Measurements from ENCODE around the gene ZNF217. TPM values are rescaled to one million over a fixed set of nuclear protein-coding genes. Genes with fewer than 3 reads are reported as not detected.
"Not testable (repeated sequence)": the region's sequence is repeated elsewhere in the genome, so short reads cannot be mapped to it uniquely, and the experiment has no call there.

ZNF217 gene
- total RNA-seq, 2 experiments from 2014 or later, result 89.5 to 90.4 TPM

GRCh38 chr20:53599910-53600632, 6.4 kb upstream of the ZNF217 start:
- H3K27ac Mint-ChIP-seq, result no peak overlapping the region
- H3K36me3 Mint-ChIP-seq (ENCODE audit: low read depth), result peaks cover 35% of the 10 kb centered on the region
- POLR2A ChIA-PET, result interaction anchor here (1.7 to 7.1 kb wide), 3 partner anchors 9 to 22 kb away, joined by 5 to 89 read pairs (median 11); no protein-coding TSS in a partner anchor

GRCh38 chr20:53599378-53599777, 5.7 kb upstream of the ZNF217 start:
- DNase-seq, result no peak
- no peak overlapping the region for H3K4me3 Mint-ChIP-seq
- ChIA-PET CTCF (no interaction called here), POLR2A (interaction anchor here (1.3 to 7.1 kb wide), 3 partner anchors 10 to 23 kb away, joined by 3 to 89 read pairs (median 11); no protein-coding TSS in a partner anchor)
- peaks cover 37% of the 10 kb centered on the region for H3K36me3 Mint-ChIP-seq (ENCODE audit: low read depth)
- no peaks in the 10 kb centered on the region for H3K27me3 Mint-ChIP-seq
- H3K9me3 Mint-ChIP-seq, result no peaks in the 10 kb centered on the region
- H3K4me1 Mint-ChIP-seq, result peaks cover 50% of the 10 kb centered on the region
- H3K27ac Mint-ChIP-seq, result no peak overlapping the region

More at GRCh38 chr20:53599910-53600632, 6.4 kb upstream of the ZNF217 start:
- Mint-ChIP-seq H3K4me1 (peaks cover 51% of the 10 kb centered on the region), H3K9me3 (no peaks in the 10 kb centered on the region), H3K27me3 (no peaks in the 10 kb centered on the region), H3K4me3 (no peak overlapping the region)
- no peak for DNase-seq
- CTCF ChIA-PET, result no interaction called here

- POLR2A ChIA-PET, result interaction anchor here (0.6 to 7.1 kb wide), 4 partner anchors 10 to 23 kb away, joined by 3 to 89 read pairs (median 7); no protein-coding TSS in a partner anchor
- Mint-ChIP-seq H3K27me3 (no peaks in the 10 kb centered on the region), H3K4me3 (no peak overlapping the region), H3K27ac (peak overlapping the region; percentile 23), H3K4me1 (peaks cover 50% of the 10 kb centered on the region), H3K9me3 (no peaks in the 10 kb centered on the region), H3K36me3 (ENCODE audit: low read depth) (peaks cover 37% of the 10 kb centered on the region)
- no peak for DNase-seq
- CTCF ChIA-PET, result no interaction called here
Observed at GRCh38 chr20:53599044-53599362, 5.4 kb upstream of the ZNF217 start.

GRCh38 chr20:53598140-53599043, 4.8 kb upstream of the ZNF217 start:
- H3K36me3 Mint-ChIP-seq (ENCODE audit: low read depth), result peaks cover 34% of the 10 kb centered on the region
- ChIA-PET POLR2A (interaction anchor here (0.6 to 7.1 kb wide), 4 partner anchors 11 to 24 kb away, joined by 3 to 89 read pairs (median 7); no protein-coding TSS in a partner anchor), CTCF (interaction anchor here (0.5 to 0.6 kb wide), 2 partner anchors 66 to 137 kb away, joined by 3 to 5 read pairs; no protein-coding TSS in a partner anchor)
- DNase-seq, result no peak
- no peaks in the 10 kb centered on the region for H3K27me3 Mint-ChIP-seq
- peaks cover 49% of the 10 kb centered on the region for H3K4me1 Mint-ChIP-seq
- no peak overlapping the region for H3K4me3 Mint-ChIP-seq
- H3K27ac Mint-ChIP-seq, result peak overlapping the region; percentile 23
- H3K9me3 Mint-ChIP-seq, result no peaks in the 10 kb centered on the region

- no peaks in the 10 kb centered on the region for H3K27me3 Mint-ChIP-seq
- ChIA-PET CTCF (no interaction called here), POLR2A (interaction anchor here (0.8 to 7.1 kb wide), 7 partner anchors 10 to 302 kb away, joined by 3 to 89 read pairs (median 7); no protein-coding TSS in a partner anchor)
- peaks cover 49% of the 10 kb centered on the region for H3K4me1 Mint-ChIP-seq
- H3K4me3 Mint-ChIP-seq, result no peak overlapping the region
- H3K27ac Mint-ChIP-seq, result no peak overlapping the region
- no peak for DNase-seq
- peaks cover 31% of the 10 kb centered on the region for H3K36me3 Mint-ChIP-seq (ENCODE audit: low read depth)
- no peaks in the 10 kb centered on the region for H3K9me3 Mint-ChIP-seq
Observed at GRCh38 chr20:53597521-53598120, 4.0 kb upstream of the ZNF217 start.

- Mint-ChIP-seq H3K27me3 (no peaks in the 10 kb centered on the region), H3K4me1 (peaks cover 46% of the 10 kb centered on the region), H3K36me3 (ENCODE audit: low read depth) (peaks cover 27% of the 10 kb centered on the region), H3K4me3 (no peak overlapping the region), H3K27ac (peak overlapping the region; percentile 83), H3K9me3 (no peaks in the 10 kb centered on the region)
- POLR2A ChIA-PET, result interaction anchor here (0.7 to 7.1 kb wide), 10 partner anchors 9 to 303 kb away, joined by 3 to 89 read pairs (median 6); no protein-coding TSS in a partner anchor
- CTCF ChIA-PET, result interaction anchor here (0.6 to 1.6 kb wide), 2 partner anchors 12 to 54 kb away, joined by 3 to 11 read pairs; no protein-coding TSS in a partner anchor
- no peak for DNase-seq
Observed at GRCh38 chr20:53597030-53597482, 3.4 kb upstream of the ZNF217 start.

- not testable (repeated sequence) for H3K9me3 Mint-ChIP-seq, H3K27me3 Mint-ChIP-seq, DNase-seq
- Mint-ChIP-seq H3K4me1 (peaks cover 46% of the 10 kb centered on the region), H3K4me3 (peak overlapping the region; percentile 63), H3K27ac (peak overlapping the region; percentile 83), H3K36me3 (ENCODE audit: low read depth) (peaks cover 31% of the 10 kb centered on the region)
- ChIA-PET CTCF (interaction anchor here (0.6 to 2.3 kb wide), 3 partner anchors 13 to 55 kb away, joined by 3 to 11 read pairs (median 9); no protein-coding TSS in a partner anchor), POLR2A (interaction anchor here (0.7 to 7.1 kb wide), 12 partner anchors 9 to 303 kb away, joined by 3 to 89 read pairs (median 6); no protein-coding TSS in a partner anchor)
Observed at GRCh38 chr20:53596189-53597001, 2.8 kb upstream of the ZNF217 start.

- peaks cover 41% of the 10 kb centered on the region for H3K4me1 Mint-ChIP-seq
Observed at GRCh38 chr20:53595742-53596141, 2.1 kb upstream of the ZNF217 start.

GRCh38 chr20:53595018-53595378, 1.4 kb upstream of the ZNF217 start:
- no peaks in the 10 kb centered on the region for H3K9me3 Mint-ChIP-seq
- DNase-seq, result no peak
- H3K4me3 Mint-ChIP-seq, result peak overlapping the region; percentile 76
- H3K4me1 Mint-ChIP-seq, result peaks cover 43% of the 10 kb centered on the region
- CTCF ChIA-PET, result interaction anchor here (0.7 to 2.6 kb wide), 10 partner anchors 12 to 340 kb away, joined by 3 to 13 read pairs (median 6); no protein-coding TSS in a partner anchor
- peak overlapping the region; percentile 95 for H3K27ac Mint-ChIP-seq
- no peaks in the 10 kb centered on the region for H3K27me3 Mint-ChIP-seq
- H3K36me3 Mint-ChIP-seq (ENCODE audit: low read depth), result peaks cover 26% of the 10 kb centered on the region
- POLR2A ChIA-PET, result interaction anchor here (0.6 to 7.1 kb wide), 27 partner anchors 9 to 345 kb away, joined by 3 to 89 read pairs (median 7); no protein-coding TSS in a partner anchor

More at GRCh38 chr20:53595742-53596141, 2.1 kb upstream of the ZNF217 start:
- H3K27ac Mint-ChIP-seq, result peak overlapping the region; percentile 83
- DNase-seq, H3K27me3 Mint-ChIP-seq, H3K9me3 Mint-ChIP-seq: not testable (repeated sequence)
- H3K4me3 Mint-ChIP-seq, result peak overlapping the region; percentile 63
- peaks cover 34% of the 10 kb centered on the region for H3K36me3 Mint-ChIP-seq (ENCODE audit: low read depth)
- ChIA-PET POLR2A (interaction anchor here (1.4 to 7.1 kb wide), 11 partner anchors 10 to 276 kb away, joined by 3 to 89 read pairs (median 14); no protein-coding TSS in a partner anchor), CTCF (interaction anchor here (1.6 to 2.6 kb wide), 3 partner anchors 14 to 47 kb away, joined by 9 to 13 read pairs (median 11); no protein-coding TSS in a partner anchor)

GRCh38 chr20:53594068-53595017, 704 bp upstream of the ZNF217 start:
- Mint-ChIP-seq H3K4me3 (peak overlapping the region; percentile 99), H3K4me1 (peaks cover 44% of the 10 kb centered on the region), H3K27ac (peak overlapping the region; percentile 95), H3K27me3 (no peaks in the 10 kb centered on the region), H3K36me3 (ENCODE audit: low read depth) (peaks cover 29% of the 10 kb centered on the region), H3K9me3 (no peaks in the 10 kb centered on the region)
- ChIA-PET CTCF (interaction anchor here (0.7 to 2.6 kb wide), 12 partner anchors 11 to 346 kb away, joined by 3 to 13 read pairs (median 5); no protein-coding TSS in a partner anchor), POLR2A (interaction anchor here (0.6 to 7.1 kb wide), 37 partner anchors 9 to 346 kb away, joined by 3 to 89 read pairs (median 5); no protein-coding TSS in a partner anchor)
- peak; percentile 97 for DNase-seq

All from activated CD4-positive, alpha-beta memory T cell treated with anti-CD3 and anti-CD28 coated beads, Interleukin-2, amount 10 ng/mL, durations not matched to agents 7 days and 5 days (primary cell).